ENCODE data around the gene SREBF1.

The SREBF1 gene

GRCh38 chr17:17880577-17881196 is 43.9 kb upstream of the SREBF1 start:
- DNase-seq (ENCODE audit: low read depth, low spot score): no peak
- TF ChIP-seq CTCF (IDR thresholded peaks at IDR 0.05; ENCODE audit: insufficient read depth, low read length, missing control alignments): no peak
- no peak overlapping the region for H3K4me3 ChIP-seq (ENCODE audit: low read depth, low read length)
- POLR2A ChIA-PET: no interaction called here
- CTCF ChIA-PET: interaction anchor here (1.3 to 5.0 kb wide), 4 partner anchors 11 to 153 kb away, joined by 3 to 38 read pairs (median 10); no protein-coding TSS in a partner anchor

GRCh38 chr17:17877529-17878358 is 41.0 kb upstream of the SREBF1 start:
- CTCF ChIA-PET: interaction anchor here (0.7 to 5.0 kb wide), 12 partner anchors 10 to 158 kb away, joined by 3 to 38 read pairs (median 10); no protein-coding TSS in a partner anchor
- peak overlapping the region; percentile 13; the same call in 1 of the 2 replicates for H3K4me3 ChIP-seq (ENCODE audit: low read depth, low read length)
- DNase-seq (ENCODE audit: low read depth, low spot score): peak; percentile 71
- TF ChIP-seq CTCF (IDR thresholded peaks at IDR 0.05; ENCODE audit: insufficient read depth, low read length, missing control alignments): no peak
- POLR2A ChIA-PET: interaction anchor here (0.6 kb wide), 2 partner anchors 182 to 870 kb away, joined by 3 read pairs; no protein-coding TSS in a partner anchor

- TF ChIP-seq CTCF (IDR thresholded peaks at IDR 0.05; ENCODE audit: insufficient read depth, low read length, missing control alignments): no peak
- ChIA-PET POLR2A (interaction anchor here (0.6 kb wide), 1 partner anchor 869 kb away, joined by 3 read pairs; no protein-coding TSS in a partner anchor), CTCF (interaction anchor here (0.7 to 5.0 kb wide), 12 partner anchors 11 to 208 kb away, joined by 3 to 38 read pairs (median 8); no protein-coding TSS in a partner anchor)
- no peak for DNase-seq (ENCODE audit: low read depth, low spot score)
- H3K4me3 ChIP-seq (ENCODE audit: low read depth, low read length): peak overlapping the region; percentile 13; the same call in 1 of the 2 replicates
Measured at GRCh38 chr17:17876959-17877528, 40.3 kb upstream of the SREBF1 start.

GRCh38 chr17:17874478-17874877 is 37.7 kb upstream of the SREBF1 start:
- CTCF ChIA-PET: interaction anchor here (1.0 to 1.8 kb wide), 5 partner anchors 11 to 194 kb away, joined by 3 to 8 read pairs (median 4); partner anchors contain the start of gene RAI1
- POLR2A ChIA-PET: no interaction called here
- no peak for TF ChIP-seq CTCF (IDR thresholded peaks at IDR 0.05; ENCODE audit: insufficient read depth, low read length, missing control alignments)
- no peak for DNase-seq (ENCODE audit: low read depth, low spot score)
- no peak overlapping the region for H3K4me3 ChIP-seq (ENCODE audit: low read depth, low read length)

- ChIA-PET CTCF (interaction anchor here (1.0 to 1.8 kb wide), 5 partner anchors 10 to 193 kb away, joined by 3 to 8 read pairs (median 4); partner anchors contain the start of gene RAI1), POLR2A (no interaction called here)
- no peak for DNase-seq (ENCODE audit: low read depth, low spot score)
- no peak overlapping the region for H3K4me3 ChIP-seq (ENCODE audit: low read depth, low read length)
- TF ChIP-seq CTCF (IDR thresholded peaks at IDR 0.05; ENCODE audit: insufficient read depth, low read length, missing control alignments): no peak
Measured at GRCh38 chr17:17873450-17873991, 36.7 kb upstream of the SREBF1 start.

All from AG04449 (cell line).